GM21576 (cell line): ENCODE measurements around the gene FURIN.
"Not testable (repeated sequence)": the region's sequence is repeated elsewhere in the genome, so short reads cannot be mapped to it uniquely, and the experiment has no call there.

Experiments
- ATAC-seq: cut with Tn5 transposase; IDR thresholded peaks from one replicate; pipeline ENCODE4 v1.9.1; 2021; ENCODE audit warnings: mild to moderate bottlenecking, moderate library complexity; ENCODE audit not compliant: unreplicated experiment

Gene FURIN

GRCh38 chr15:90914305-90915080 is 46.1 kb downstream of the FURIN start:
- no peak for ATAC-seq

GRCh38 chr15:90915216-90915807 is 46.9 kb downstream of the FURIN start:
- ATAC-seq: no peak

- no peak for ATAC-seq
Measured at GRCh38 chr15:90915808-90916440, 47.5 kb downstream of the FURIN start.

GRCh38 chr15:90916461-90916860 is 48.1 kb downstream of the FURIN start:
- no peak for ATAC-seq

GRCh38 chr15:90917569-90917968 is 49.2 kb downstream of the FURIN start:
- no peak for ATAC-seq

- ATAC-seq: no peak
Measured at GRCh38 chr15:90918034-90918788, 49.8 kb downstream of the FURIN start.

GRCh38 chr15:90918835-90919234 is 50.4 kb downstream of the FURIN start:
- no peak for ATAC-seq

GRCh38 chr15:90921887-90922286 is 53.5 kb downstream of the FURIN start:
- no peak for ATAC-seq

GRCh38 chr15:90922712-90923322 is 54.4 kb downstream of the FURIN start:
- ATAC-seq: peak; percentile 76

GRCh38 chr15:90924375-90924774 is 56.0 kb downstream of the FURIN start:
- ATAC-seq: peak; percentile 76

- not testable (repeated sequence) for ATAC-seq
Measured at GRCh38 chr15:90926766-90927165, 58.4 kb downstream of the FURIN start.

GRCh38 chr15:90928106-90928505 is 59.7 kb downstream of the FURIN start:
- ATAC-seq: not testable (repeated sequence)

- no peak for ATAC-seq
Measured at GRCh38 chr15:90929246-90930019, 61.0 kb downstream of the FURIN start.

GRCh38 chr15:90930861-90931574 is 62.6 kb downstream of the FURIN start:
- no peak for ATAC-seq

GRCh38 chr15:90931575-90931827 is 63.1 kb downstream of the FURIN start:
- ATAC-seq: no peak

- peak; percentile 47 for ATAC-seq
Measured at GRCh38 chr15:90931828-90932659, 63.7 kb downstream of the FURIN start, which contains the start of gene HDDC3. Gene HDDC3, minus strand, starts transcription at chr15:90932549. Its CDS starts 9 bp downstream, at chr15:90932540.

GRCh38 chr15:90932660-90932991 is 64.2 kb downstream of the FURIN start:
- ATAC-seq: no peak
